CMK (cell line): ENCODE measurements around the gene SUSD6.
A peak's percentile ranks its signal among the peaks of the same experiment; 100 is the strongest.

Source experiments
- DNase-seq: peaks from one replicate; pipeline ENCODE4 v3.0.0-alpha.2; 2010; ENCODE audit warnings: low read depth

Gene SUSD6

GRCh38 chr14:69611172-69612013, at the start of gene SUSD6:
SUSD6 (plus strand) TSS chr14:69611596; CDS start chr14:69658593, 46,997 bp downstream.
- peak; percentile 58 for DNase-seq

- DNase-seq = no peak
Observed at GRCh38 chr14:69561893-69562292, 49.5 kb upstream of the SUSD6 start.

- DNase-seq = no peak
Observed at GRCh38 chr14:69567563-69567962, 43.8 kb upstream of the SUSD6 start.

GRCh38 chr14:69569859-69570258, 41.5 kb upstream of the SUSD6 start:
- DNase-seq = no peak

- no peak for DNase-seq
Observed at GRCh38 chr14:69570836-69571330, 40.5 kb upstream of the SUSD6 start.

- no peak for DNase-seq
Observed at GRCh38 chr14:69571449-69572029, 39.9 kb upstream of the SUSD6 start.

- DNase-seq = no peak
Observed at GRCh38 chr14:69572030-69572840, 39.2 kb upstream of the SUSD6 start.

GRCh38 chr14:69572841-69573135, 38.6 kb upstream of the SUSD6 start:
- no peak for DNase-seq

GRCh38 chr14:69573205-69573830, 38.1 kb upstream of the SUSD6 start:
- no peak for DNase-seq

- no peak for DNase-seq
Observed at GRCh38 chr14:69573831-69574262, 37.5 kb upstream of the SUSD6 start.

- DNase-seq = no peak
Observed at GRCh38 chr14:69574263-69574953, 37.0 kb upstream of the SUSD6 start, which contains the start of gene CCDC177. CCDC177 (minus strand) TSS chr14:69574871; CDS start chr14:69573622, 1,249 bp downstream.

- no peak for DNase-seq
Observed at GRCh38 chr14:69574954-69575295, 36.5 kb upstream of the SUSD6 start.

- DNase-seq = no peak
Observed at GRCh38 chr14:69579476-69579875, 31.9 kb upstream of the SUSD6 start.

GRCh38 chr14:69580009-69580577, 31.3 kb upstream of the SUSD6 start:
- DNase-seq = peak; percentile 2

- DNase-seq = no peak
Observed at GRCh38 chr14:69581316-69581935, 30.0 kb upstream of the SUSD6 start.

- DNase-seq = no peak
Observed at GRCh38 chr14:69582212-69582611, 29.2 kb upstream of the SUSD6 start.

- no peak for DNase-seq
Observed at GRCh38 chr14:69582829-69583228, 28.6 kb upstream of the SUSD6 start.

GRCh38 chr14:69584389-69584788, 27.0 kb upstream of the SUSD6 start:
- DNase-seq = no peak

- no peak for DNase-seq
Observed at GRCh38 chr14:69586404-69586803, 25.0 kb upstream of the SUSD6 start.

- DNase-seq = no peak
Observed at GRCh38 chr14:69587389-69587788, 24.0 kb upstream of the SUSD6 start.

- no peak for DNase-seq
Observed at GRCh38 chr14:69591317-69591716, 20.1 kb upstream of the SUSD6 start.
